Measurements from ENCODE around the gene MANBA. TPM values are rescaled to one million over a fixed set of nuclear protein-coding genes. Genes with fewer than 3 reads are reported as not detected.

MANBA gene
- total RNA-seq, 1 donor from 2014 or later, result 9.4 TPM

GRCh38 chr4:102772738-102773340 lies 12.1 kb upstream of the MANBA start:
- no peaks in the 10 kb centered on the region for H3K9me3 Mint-ChIP-seq (ENCODE audit: unreplicated experiment)
- no peaks in the 10 kb centered on the region for H3K36me3 Mint-ChIP-seq (ENCODE audit: low read depth, unreplicated experiment)
- H3K4me1 Mint-ChIP-seq (ENCODE audit: unreplicated experiment), result no peaks in the 10 kb centered on the region
- no peaks in the 10 kb centered on the region for H3K27me3 Mint-ChIP-seq (ENCODE audit: unreplicated experiment)
- H3K27ac Mint-ChIP-seq (ENCODE audit: unreplicated experiment), result no peak overlapping the region
- no peak for DNase-seq (ENCODE audit: low spot score)
- no peak for TF ChIP-seq CTCF (IDR thresholded peaks at IDR 0.05; ENCODE audit: unreplicated experiment)
- H3K4me3 Mint-ChIP-seq (ENCODE audit: unreplicated experiment), result no peak overlapping the region

- Mint-ChIP-seq H3K9me3 (ENCODE audit: unreplicated experiment) (no peaks in the 10 kb centered on the region), H3K27me3 (ENCODE audit: unreplicated experiment) (peaks cover 13% of the 10 kb centered on the region), H3K27ac (ENCODE audit: unreplicated experiment) (no peak overlapping the region), H3K4me1 (ENCODE audit: unreplicated experiment) (peaks cover 9% of the 10 kb centered on the region), H3K4me3 (ENCODE audit: unreplicated experiment) (no peak overlapping the region), H3K36me3 (ENCODE audit: low read depth, unreplicated experiment) (no peaks in the 10 kb centered on the region)
- no peak for TF ChIP-seq CTCF (IDR thresholded peaks at IDR 0.05; ENCODE audit: unreplicated experiment)
- no peak for DNase-seq (ENCODE audit: low spot score)
Observed at GRCh38 chr4:102764901-102765300, 4.1 kb upstream of the MANBA start.

GRCh38 chr4:102761906-102762305 lies 1.1 kb upstream of the MANBA start:
- no peak for TF ChIP-seq CTCF (IDR thresholded peaks at IDR 0.05; ENCODE audit: unreplicated experiment)
- Mint-ChIP-seq H3K4me3 (ENCODE audit: unreplicated experiment) (peak overlapping the region; percentile 93), H3K27me3 (ENCODE audit: unreplicated experiment) (peaks cover 15% of the 10 kb centered on the region), H3K36me3 (ENCODE audit: low read depth, unreplicated experiment) (no peaks in the 10 kb centered on the region), H3K27ac (ENCODE audit: unreplicated experiment) (no peak overlapping the region), H3K4me1 (ENCODE audit: unreplicated experiment) (peaks cover 13% of the 10 kb centered on the region), H3K9me3 (ENCODE audit: unreplicated experiment) (no peaks in the 10 kb centered on the region)
- no peak for DNase-seq (ENCODE audit: low spot score)

GRCh38 chr4:102761296-102761701 lies 531 bp upstream of the MANBA start:
- H3K4me1 Mint-ChIP-seq (ENCODE audit: unreplicated experiment), result peaks cover 13% of the 10 kb centered on the region

More at GRCh38 chr4:102761296-102761701, 531 bp upstream of the MANBA start:
- H3K27ac Mint-ChIP-seq (ENCODE audit: unreplicated experiment), result no peak overlapping the region
- no peaks in the 10 kb centered on the region for H3K9me3 Mint-ChIP-seq (ENCODE audit: unreplicated experiment)
- no peak for TF ChIP-seq CTCF (IDR thresholded peaks at IDR 0.05; ENCODE audit: unreplicated experiment)
- no peaks in the 10 kb centered on the region for H3K36me3 Mint-ChIP-seq (ENCODE audit: low read depth, unreplicated experiment)
- DNase-seq (ENCODE audit: low spot score), result no peak
- peak overlapping the region; percentile 93 for H3K4me3 Mint-ChIP-seq (ENCODE audit: unreplicated experiment)
- H3K27me3 Mint-ChIP-seq (ENCODE audit: unreplicated experiment), result peaks cover 16% of the 10 kb centered on the region
